Fibroblast of skin of left quadriceps (primary cell): ENCODE data around the gene MSMP.

Experiments used
- DNase-seq, 2 experiments: peaks; one replicate each; pipeline ENCODE4 v3.0.0-alpha.2; 2013; ENCODE audit warnings: low read depth in 2 of 2

Gene MSMP

GRCh38 chr9:35771534-35771933 is 17.5 kb upstream of the MSMP start:
- DNase-seq: no peak

- DNase-seq: no peak
Measured at GRCh38 chr9:35771075-35771433, 17.0 kb upstream of the MSMP start.

- DNase-seq: no peak
Measured at GRCh38 chr9:35769763-35770162, 15.7 kb upstream of the MSMP start.

DNA sequence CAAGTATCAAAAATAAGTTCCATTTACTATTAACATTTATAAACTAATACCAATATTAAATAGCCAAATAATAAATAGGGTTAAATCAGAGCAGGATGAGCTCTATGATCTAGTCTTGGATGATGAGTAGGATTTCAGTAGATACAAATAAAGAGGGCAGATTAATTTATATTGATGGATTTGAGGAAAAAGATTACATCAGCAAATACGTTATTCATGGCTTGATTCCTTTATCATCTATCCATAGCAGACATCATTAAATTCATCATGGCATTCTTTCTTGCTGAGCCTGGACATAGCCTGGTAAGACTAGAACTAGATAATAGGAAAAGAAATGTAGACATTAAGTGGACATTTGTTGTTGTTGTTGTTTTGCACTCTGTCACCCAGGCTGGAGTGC is 13.4 kb upstream of the MSMP start:
- DNase-seq: no peak

- no peak for DNase-seq
Measured at GRCh38 chr9:35766997-35767396, 12.9 kb upstream of the MSMP start.

DNA sequence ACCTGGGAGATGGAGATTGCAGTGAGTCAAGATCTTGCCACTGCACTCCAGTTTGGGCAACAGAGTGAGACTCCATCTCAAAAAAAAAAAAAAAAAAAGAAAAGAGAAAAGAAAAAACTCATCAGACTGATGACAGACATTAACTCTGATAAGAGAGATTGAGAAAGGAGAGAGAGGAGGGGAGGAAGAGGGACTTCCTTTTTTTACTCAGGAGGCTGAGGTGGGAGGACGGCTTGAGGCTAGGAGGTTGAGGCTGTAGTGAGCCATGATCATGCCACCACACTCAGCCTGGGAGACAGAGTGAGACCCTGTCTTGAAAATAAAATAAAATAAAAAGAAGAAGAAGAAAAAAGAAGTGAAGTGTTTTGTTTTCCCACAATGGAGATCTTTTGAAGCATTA is 9.7 kb upstream of the MSMP start:
- DNase-seq: no peak

- no peak for DNase-seq
Measured at GRCh38 chr9:35763181-35763580, 9.1 kb upstream of the MSMP start.

DNA sequence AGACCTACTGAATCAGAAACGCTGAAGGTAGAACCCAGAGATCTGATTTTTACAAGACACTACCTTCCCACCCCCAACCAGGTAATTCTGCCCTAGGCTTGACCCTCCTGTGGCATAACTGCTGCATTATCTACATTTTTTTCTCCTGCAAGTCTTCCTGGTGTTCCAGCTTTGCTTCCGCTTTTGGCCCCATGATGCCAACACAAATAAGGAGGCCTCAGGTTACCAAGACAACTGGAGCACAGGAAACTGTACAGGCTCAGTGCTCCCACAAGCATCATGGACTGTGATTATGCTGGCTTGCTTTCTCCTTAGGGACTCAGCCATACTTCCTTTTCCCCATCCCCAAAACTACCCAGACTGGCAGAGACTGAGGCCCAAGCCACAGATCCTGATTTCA is 6.6 kb upstream of the MSMP start:
- no peak for DNase-seq

- DNase-seq: no peak
Measured at GRCh38 chr9:35759795-35760194, 5.7 kb upstream of the MSMP start.

DNA sequence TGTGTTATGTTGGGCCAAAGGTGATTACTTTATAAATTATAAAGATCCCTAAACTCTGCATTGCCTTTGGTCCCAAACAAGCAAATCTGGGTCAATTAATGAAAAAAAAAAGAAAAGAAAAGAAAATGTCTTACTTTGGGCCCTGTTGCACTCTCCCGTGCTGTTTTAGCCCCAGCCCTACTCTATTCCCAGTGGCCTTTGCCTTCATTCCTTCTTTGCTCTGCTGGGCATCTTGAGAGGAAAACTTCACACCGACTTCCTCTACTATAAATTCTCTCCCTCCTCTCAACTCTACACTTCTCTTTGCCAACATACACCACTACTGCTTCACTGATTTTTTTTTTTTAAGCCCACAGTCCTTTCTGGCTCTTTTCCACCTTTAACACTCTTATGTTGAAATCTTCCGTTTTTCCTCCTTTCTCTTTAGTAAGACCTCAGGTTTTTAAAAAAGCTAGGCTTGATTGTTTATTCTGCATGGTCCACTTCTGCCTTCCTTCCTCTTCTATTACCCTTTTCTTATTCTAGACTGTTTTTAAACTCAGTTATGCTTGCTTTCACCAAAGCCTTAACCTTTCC is 4.5 kb upstream of the MSMP start:
- no peak for DNase-seq

DNA sequence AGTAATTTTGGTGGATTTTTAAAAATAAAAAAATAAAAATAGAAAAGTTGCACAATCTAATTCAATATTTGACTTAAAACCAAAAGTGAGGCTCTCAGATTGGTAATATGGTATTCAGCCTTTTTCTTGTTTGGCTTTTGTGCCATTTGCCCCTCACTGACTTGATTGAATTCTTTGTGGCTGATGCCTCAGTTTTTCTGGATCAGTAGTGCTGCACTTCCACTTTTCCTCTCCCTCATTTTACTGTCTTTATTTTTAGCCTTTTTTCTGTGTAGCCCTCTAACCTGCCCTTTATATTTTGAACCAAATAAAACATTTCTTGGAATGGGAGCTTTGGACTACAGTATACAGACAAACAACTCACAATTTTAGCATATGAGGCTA is 3.8 kb upstream of the MSMP start:
- no peak for DNase-seq

DNA sequence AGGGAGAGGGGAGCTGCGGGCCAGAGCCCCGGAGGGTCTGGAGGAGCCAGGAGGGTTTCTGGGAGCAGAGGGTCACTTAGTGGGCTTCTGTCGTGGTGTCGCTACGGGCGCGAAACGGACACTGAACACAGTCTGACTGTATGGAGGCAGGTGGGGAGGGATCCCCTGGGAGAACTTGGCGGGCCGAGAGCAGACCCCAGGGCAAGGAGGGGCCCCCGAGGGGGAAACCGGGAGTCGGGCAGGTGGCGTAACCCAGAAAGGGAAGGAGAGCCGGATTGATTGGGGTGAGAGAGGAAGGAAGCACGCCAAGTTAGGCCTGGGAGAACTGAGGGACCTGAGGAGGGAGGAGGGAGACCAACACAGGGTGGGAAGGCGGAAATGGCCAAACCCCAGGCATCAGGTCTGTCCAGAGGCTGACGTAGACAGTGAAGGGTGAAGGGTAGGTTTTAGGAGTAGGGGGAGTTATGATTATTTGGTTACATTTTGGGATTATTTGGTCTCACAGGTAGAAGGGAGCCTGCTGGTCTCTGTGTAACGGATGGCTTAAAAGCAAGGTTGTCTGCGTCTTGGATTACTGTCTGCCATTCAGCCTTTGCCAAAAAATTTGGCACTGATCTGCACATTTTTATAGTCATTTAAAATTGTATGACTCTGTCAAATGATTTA is 3.3 kb upstream of the MSMP start:
- DNase-seq: no peak

- DNase-seq: no peak
Measured at GRCh38 chr9:35756275-35757225, 2.5 kb upstream of the MSMP start.

DNA sequence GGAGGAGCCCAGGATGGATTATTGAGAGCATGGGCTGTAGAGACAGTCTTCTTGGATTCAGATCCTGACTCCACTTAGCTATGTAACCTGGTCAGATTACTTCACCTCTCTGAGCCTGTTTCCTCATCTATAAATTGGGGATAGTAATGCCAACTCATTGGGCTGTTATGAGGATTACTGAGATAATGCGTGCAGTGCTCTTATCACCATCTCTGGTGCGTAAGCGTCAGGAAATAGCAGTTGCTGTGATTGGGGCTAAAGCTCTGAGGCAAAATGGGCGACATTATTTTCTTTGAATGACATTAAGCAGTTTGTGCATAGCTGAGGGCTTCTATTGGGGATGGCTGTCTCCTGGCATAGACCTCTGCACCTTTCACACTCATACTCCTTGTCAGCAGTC is 995 bp upstream of the MSMP start:
- DNase-seq: no peak

DNA sequence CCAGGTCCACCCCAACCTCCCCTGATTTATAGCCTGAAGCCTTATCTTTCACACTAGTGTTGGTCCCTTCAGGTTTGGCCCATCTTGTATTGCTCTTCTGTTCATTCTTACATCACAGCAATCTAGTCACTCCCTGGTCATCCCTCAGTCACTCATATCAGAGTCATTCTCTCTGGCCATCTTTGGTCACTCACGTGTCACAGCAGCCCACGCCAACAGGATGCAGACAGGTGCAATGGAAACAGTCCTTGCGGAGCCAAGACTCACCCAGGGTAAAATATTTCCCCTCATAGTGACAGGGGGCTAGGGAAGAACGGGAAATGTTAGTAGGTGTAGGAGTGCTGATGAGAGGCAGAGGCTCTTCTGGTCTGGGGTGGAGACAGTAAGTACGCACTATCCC is 610 bp downstream of the MSMP start:
- no peak for DNase-seq

GRCh38 chr9:35750256-35750531 is 3.9 kb downstream of the MSMP start:
- DNase-seq: no peak

GRCh38 chr9:35749515-35750255 is 4.4 kb downstream of the MSMP start:
- DNase-seq: no peak

- DNase-seq: no peak
Measured at GRCh38 chr9:35748858-35749514, 5.1 kb downstream of the MSMP start, which contains the start of the genes GBA2 and RGP1. GBA2 (minus strand) TSS chr9:35749228; CDS start chr9:35748704, 524 bp downstream. RGP1 (plus strand) TSS chr9:35749287; CDS start chr9:35749756, 469 bp downstream.

DNA sequence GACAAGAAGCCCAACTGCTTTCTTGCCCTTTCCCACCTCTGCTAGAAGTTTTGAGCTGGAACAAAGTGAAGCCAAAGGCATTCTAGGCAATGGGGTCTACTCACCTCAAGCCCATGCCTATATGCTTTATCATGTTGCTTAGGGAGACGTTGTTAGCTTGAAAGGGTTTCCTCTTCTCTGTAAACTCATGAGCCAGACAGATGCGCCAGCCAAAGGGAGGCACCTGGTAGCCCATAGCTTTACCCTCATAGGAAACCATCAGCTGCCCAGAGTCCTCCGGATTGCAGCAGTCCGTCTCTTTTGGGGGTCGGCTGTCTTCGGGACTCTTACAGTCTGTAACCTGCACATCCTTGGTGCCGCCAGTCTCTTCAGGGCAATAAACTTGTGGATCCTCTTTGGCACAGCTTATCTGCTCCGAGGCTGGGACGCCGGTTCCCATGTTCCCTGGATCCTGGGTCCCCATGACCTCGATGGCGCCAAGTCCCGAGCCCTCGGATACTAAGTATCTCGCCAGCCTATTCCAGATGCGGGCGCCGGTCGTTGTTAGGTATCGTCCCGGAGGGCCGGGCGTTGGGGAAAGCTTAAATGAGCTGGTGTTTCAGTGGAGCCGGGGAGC is 5.7 kb downstream of the MSMP start:
- no peak for DNase-seq

DNA sequence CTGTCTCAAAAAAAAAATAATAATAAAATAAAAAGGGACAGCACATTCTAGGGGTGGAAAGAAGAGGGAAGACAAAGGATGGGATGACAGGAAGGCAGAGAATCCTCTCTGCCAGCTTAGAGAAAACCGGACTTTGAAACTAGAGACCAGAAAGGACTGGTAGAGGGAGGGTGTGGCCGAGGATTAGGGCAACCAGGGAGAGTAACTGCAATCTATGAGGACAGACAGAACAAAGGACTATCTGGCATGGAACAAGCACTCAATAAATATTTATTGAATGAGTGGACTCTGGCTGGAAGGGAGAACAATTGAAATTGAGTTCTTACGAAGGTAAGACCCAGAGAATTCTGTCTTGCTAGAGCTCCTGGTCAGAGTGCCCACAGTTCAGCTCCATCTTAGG is 7.5 kb downstream of the MSMP start:
- no peak for DNase-seq

DNA sequence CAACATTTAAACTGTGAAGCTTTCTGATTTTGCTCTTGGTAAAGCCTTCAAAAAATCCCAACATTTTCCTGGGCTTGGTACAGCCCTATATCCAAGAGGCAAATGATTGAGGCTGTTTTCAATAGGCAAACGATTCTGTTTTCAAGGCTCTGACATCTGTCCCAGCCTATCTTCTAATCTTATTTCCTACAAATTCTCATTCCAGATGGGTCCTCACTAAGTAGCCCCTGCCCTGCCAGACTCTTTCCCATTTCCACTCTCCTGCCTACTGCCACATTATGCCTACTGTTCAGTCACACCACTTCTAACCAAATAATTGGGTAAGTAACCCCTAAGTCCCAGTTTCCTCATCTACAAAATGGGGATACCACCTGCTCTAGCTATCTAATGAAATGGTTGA is 8.5 kb downstream of the MSMP start:
- no peak for DNase-seq
